ENCODE results near the gene LETM1. TPM values are rescaled to one million over a fixed set of nuclear protein-coding genes. Genes with fewer than 3 reads are reported as not detected.

LETM1 gene
- total and polyA plus RNA-seq, 2 of the 13 experiments (the other 11 are each of a cell fraction or from before 2014, with no cell fraction given): 9.7 to 41.6 TPM

GRCh38 chr4:1804638-1805492 is 51.1 kb downstream of the LETM1 start (continued):
- TF ChIP-seq GRHL1 (CRISPR knock-in tag; conservative IDR thresholded peaks at IDR 0.05): no peak
- no peak for TF ChIP-seq ZNF343 (CRISPR knock-in tag; IDR thresholded peaks at IDR 0.05)
- TF ChIP-seq HMG20B (CRISPR knock-in tag; conservative IDR thresholded peaks at IDR 0.05): no peak
- no peak for TF ChIP-seq ZNF652 (CRISPR knock-in tag; IDR thresholded peaks at IDR 0.05; ENCODE audit: borderline replicate concordance, low read depth)
- TF ChIP-seq POLR2AphosphoS5 (IDR thresholded peaks at IDR 0.05; ENCODE audit: low read depth, low read length): no peak; the same call in 1 of the 2 replicates
- peak; percentile 77 for TF ChIP-seq AGO2 (optimal IDR thresholded peaks at IDR 0.05; ENCODE audit: low read depth, low read length)
- TF ChIP-seq GPBP1L1 (CRISPR knock-in tag; IDR thresholded peaks at IDR 0.05): no peak
- TF ChIP-seq ZSCAN30 (CRISPR knock-in tag; IDR thresholded peaks at IDR 0.05): no peak
- TF ChIP-seq HCFC1 (IDR thresholded peaks at IDR 0.05; ENCODE audit: low read depth, low read length): no peak
- no peak for TF ChIP-seq ATRX (CRISPR knock-in tag; IDR thresholded peaks at IDR 0.05; ENCODE audit: borderline replicate concordance)
- no peak for TF ChIP-seq FOXP4 (CRISPR knock-in tag; IDR thresholded peaks at IDR 0.05)
- no peak for TF ChIP-seq SOX5 (CRISPR knock-in tag; IDR thresholded peaks at IDR 0.05; ENCODE audit: borderline replicate concordance)
- TF ChIP-seq KDM3A (CRISPR knock-in tag; IDR thresholded peaks at IDR 0.05; ENCODE audit: low read depth): no peak
- TF ChIP-seq HNF1B (CRISPR knock-in tag; IDR thresholded peaks at IDR 0.05): no peak
- TF ChIP-seq ZNF563 (CRISPR knock-in tag; IDR thresholded peaks at IDR 0.05): no peak
- TF ChIP-seq HNRNPL (IDR thresholded peaks at IDR 0.05; ENCODE audit: low read depth, low read length): no peak
- TF ChIP-seq ZBTB1 (CRISPR knock-in tag; IDR thresholded peaks at IDR 0.05; ENCODE audit: borderline replicate concordance): no peak
- TF ChIP-seq ZC3H13 (CRISPR knock-in tag; IDR thresholded peaks at IDR 0.05): 0 out of 2 replicates have a peak, but pooled peaks have one; percentile 34
- no peak for TF ChIP-seq SOX13 (IDR thresholded peaks at IDR 0.05)
- no peak for TF ChIP-seq SOX13 (CRISPR knock-in tag; conservative IDR thresholded peaks at IDR 0.05 in 1 of 2, IDR thresholded peaks at IDR 0.05 in 1 of 2)
- TF ChIP-seq TMF1 (CRISPR knock-in tag; IDR thresholded peaks at IDR 0.05; ENCODE audit: low read depth): 0 out of 2 replicates have a peak, but pooled peaks have one; percentile 3
